Natural killer cell (primary cell): ENCODE data around the gene CEP126. TPM values are rescaled to one million over a fixed set of nuclear protein-coding genes. Genes with fewer than 3 reads are reported as not detected.

Experiments
- ATAC-seq, 3 donors: fragments of 150-1000 bp in 2 of 3; fragments of 200-7000 bp in 1 of 3; cut with Tn5 transposase; 1 replicate in 1 of 3; 2 replicates in 2 of 3; pipeline ENCODE4 v1.10.0; 2021; ENCODE audit warnings: mild to moderate bottlenecking in 2 of 3, moderate library complexity in 2 of 3
- DNase-seq, 2 donors: peaks; one replicate each; pipeline versions ENCODE4 v3.0.0 to v3.0.0-alpha.2; 2013 to 2021; ENCODE audit warnings: mixed read lengths in 1 of 2
- H3K27ac ChIP-seq: one replicate; pipeline ENCODE4 v1.5.1; 2013; ENCODE audit warnings: mild to moderate bottlenecking, low read length
- H3K27me3 ChIP-seq: one replicate; pipeline ENCODE4 v1.6.1; 2013; ENCODE audit warnings: low read length; ENCODE audit not compliant: control insufficient read depth, insufficient read depth
- H3K36me3 ChIP-seq: one replicate; pipeline ENCODE4 v1.6.1; 2013; ENCODE audit warnings: low read length; ENCODE audit not compliant: control insufficient read depth, insufficient read depth
- H3K4me1 ChIP-seq: one replicate; pipeline ENCODE4 v1.6.1; 2013; ENCODE audit warnings: low read length; ENCODE audit not compliant: control insufficient read depth, insufficient read depth
- H3K4me3 ChIP-seq: one replicate; pipeline ENCODE4 v1.5.1; 2013; ENCODE audit warnings: low read length
- H3K9me3 ChIP-seq: one replicate; pipeline ENCODE4 v1.6.1; 2013; ENCODE audit warnings: low read length; ENCODE audit not compliant: control insufficient read depth, insufficient read depth
- H3K27ac Mint-ChIP-seq, 2 donors: one replicate each; pipeline ENCODE4 v1.8.0; 2022; ENCODE audit warnings: mild to moderate bottlenecking in 2 of 2, mixed read lengths in 2 of 2, moderate library complexity in 1 of 2
- H3K27me3 Mint-ChIP-seq, 2 donors: one replicate each; pipeline ENCODE4 v1.8.0; 2022; ENCODE audit warnings: low read depth in 2 of 2, mixed read lengths in 2 of 2
- H3K36me3 Mint-ChIP-seq: one replicate; pipeline ENCODE4 v1.8.0; 2022; ENCODE audit warnings: mixed read lengths
- H3K4me1 Mint-ChIP-seq, 2 donors: one replicate each; pipeline ENCODE4 v1.8.0; 2022; ENCODE audit warnings: mixed read lengths in 2 of 2
- H3K4me3 Mint-ChIP-seq: one replicate; pipeline ENCODE4 v1.8.0; 2022; ENCODE audit warnings: mild to moderate bottlenecking, moderate library complexity, mixed read lengths
- H3K9me3 Mint-ChIP-seq, 2 donors: one replicate each; pipeline ENCODE4 v1.8.0; 2022; ENCODE audit warnings: mixed read lengths in 2 of 2
- CTCF ChIP-seq: fragments of 200-600 bp; IDR thresholded peaks from one replicate; pipeline ENCODE4 v1.8.0; 2022; ENCODE audit warnings: antibody characterized with exemption
- WGBS: methylation state at CpG from one replicate; pipeline ENCODE4 v1.1.7; 2013; ENCODE audit warnings: missing lambda C conversion rate; ENCODE audit not compliant: insufficient coverage; 5-methylcytosine and 5-hydroxymethylcytosine counted together
- intact Hi-C: fragments of 100-400 bp; cut with micrococcal nuclease; formaldehyde crosslinking; loops from one replicate; pipeline ENCODE4 v1.14.2; 2022
- total RNA-seq, 4 donors: library from RNA; stranded (reverse); fragments of 120-200 nt in 1 of 4; gene quantifications; one replicate each; pipeline versions ENCODE4 v1.2.3 to v1.2.4, GENCODE V29; 2013 to 2022

Gene CEP126
- total RNA-seq, 3 donors from 2014 or later (not counting 1 experiment from before 2014, with no cell fraction given), result 8.5 to 15.7 (median 10.4) TPM

- H3K4me1 ChIP-seq, result no peaks in the 10 kb centered on the region
- H3K27me3 Mint-ChIP-seq, result peaks cover 25 to 26% of the 10 kb centered on the region in 2 donors
Observed at GRCh38 chr11:102014756-102015155, 99.9 kb downstream of the CEP126 start.

DNA sequence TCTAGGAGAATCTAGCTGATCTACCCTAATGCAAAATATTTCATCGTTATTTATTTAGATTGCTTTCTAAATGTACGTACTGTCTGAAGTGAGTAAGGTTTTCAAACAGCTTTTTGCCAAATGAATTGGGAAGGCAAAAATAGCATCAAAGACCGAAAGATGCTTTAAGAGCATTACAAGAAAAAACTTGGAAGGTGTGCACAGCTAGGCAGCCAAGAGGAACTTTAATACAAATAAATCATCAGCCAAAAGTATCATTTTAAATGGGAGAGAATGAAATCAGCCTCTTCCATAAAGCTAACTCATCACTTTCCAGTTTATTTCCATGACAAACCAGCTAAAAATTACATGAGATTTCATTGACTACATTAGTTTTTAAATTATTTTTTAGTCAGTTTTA is 102.2 kb downstream of the CEP126 start:
- Mint-ChIP-seq H3K4me1 (no peaks in the 10 kb centered on the region), H3K9me3 (no peaks in the 10 kb centered on the region), H3K36me3 (no peaks in the 10 kb centered on the region), H3K27me3 (peaks cover 19 to 21% of the 10 kb centered on the region in 2 donors), H3K4me3 (no peak overlapping the region), H3K27ac (no peak overlapping the region)
- H3K27me3 ChIP-seq, result no peaks in the 10 kb centered on the region
- DNase-seq (no peak), ATAC-seq (no peak)
- no peak overlapping the region for H3K27ac ChIP-seq
- no peaks in the 10 kb centered on the region for H3K9me3 ChIP-seq
- no peaks in the 10 kb centered on the region for H3K36me3 ChIP-seq
- H3K4me3 ChIP-seq, result no peak overlapping the region
- no peaks in the 10 kb centered on the region for H3K4me1 ChIP-seq
- no peak for TF ChIP-seq CTCF
- WGBS, result 63% methylated on average over 3 of the region's 3 CpGs
- intact Hi-C loops, result no loop called here

More at GRCh38 chr11:102014756-102015155, 99.9 kb downstream of the CEP126 start:
- Histone ChIP-seq H3K36me3 (no peaks in the 10 kb centered on the region), H3K9me3 (no peaks in the 10 kb centered on the region), H3K27ac (no peak overlapping the region), H3K27me3 (no peaks in the 10 kb centered on the region), H3K4me3 (no peak overlapping the region)
- TF ChIP-seq CTCF, result no peak
- Mint-ChIP-seq H3K9me3 (no peaks in the 10 kb centered on the region), H3K4me1 (no peaks in the 10 kb centered on the region), H3K36me3 (no peaks in the 10 kb centered on the region), H3K27ac (no peak overlapping the region), H3K4me3 (no peak overlapping the region)
- no peak for ATAC-seq
- intact Hi-C loops, result no loop called here
- DNase-seq, result no peak
- WGBS, result 90% methylated on average over 5 of the region's 5 CpGs

DNA sequence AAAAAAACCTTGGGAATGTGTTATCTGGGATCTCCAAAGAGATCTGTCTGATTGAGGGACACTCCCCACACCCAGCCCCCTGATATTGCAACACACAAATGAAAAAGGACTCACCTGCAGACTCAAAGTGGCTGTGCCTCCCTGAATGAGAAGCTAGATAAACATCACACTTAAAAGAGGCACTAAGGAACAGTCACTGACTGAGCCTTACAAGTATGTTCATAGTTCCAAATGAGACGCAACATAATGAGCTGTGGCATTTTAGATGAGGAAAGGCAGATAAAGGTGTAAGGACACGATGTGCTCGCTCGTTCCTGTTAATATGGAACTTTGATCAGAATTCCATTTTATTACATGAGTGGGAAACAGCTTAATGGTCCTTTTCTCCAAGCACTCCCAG is 111.4 kb downstream of the CEP126 start:
- Histone ChIP-seq H3K27me3 (peaks cover 2% of the 10 kb centered on the region), H3K9me3 (no peaks in the 10 kb centered on the region), H3K27ac (no peak overlapping the region), H3K4me1 (no peaks in the 10 kb centered on the region), H3K36me3 (no peaks in the 10 kb centered on the region), H3K4me3 (no peak overlapping the region)
- ATAC-seq, result no peak
- no peaks in the 10 kb centered on the region for H3K4me1 Mint-ChIP-seq
- DNase-seq, result no peak
- intact Hi-C loops, result no loop called here
- TF ChIP-seq CTCF, result no peak
- 74% methylated on average over 4 of the region's 4 CpGs for WGBS
- H3K9me3 Mint-ChIP-seq, result no peaks in the 10 kb centered on the region
- H3K27me3 Mint-ChIP-seq, result peaks cover 8 to 15% of the 10 kb centered on the region in 2 donors
- H3K4me3 Mint-ChIP-seq, result no peak overlapping the region
- no peaks in the 10 kb centered on the region for H3K36me3 Mint-ChIP-seq
- no peak overlapping the region for H3K27ac Mint-ChIP-seq

DNA sequence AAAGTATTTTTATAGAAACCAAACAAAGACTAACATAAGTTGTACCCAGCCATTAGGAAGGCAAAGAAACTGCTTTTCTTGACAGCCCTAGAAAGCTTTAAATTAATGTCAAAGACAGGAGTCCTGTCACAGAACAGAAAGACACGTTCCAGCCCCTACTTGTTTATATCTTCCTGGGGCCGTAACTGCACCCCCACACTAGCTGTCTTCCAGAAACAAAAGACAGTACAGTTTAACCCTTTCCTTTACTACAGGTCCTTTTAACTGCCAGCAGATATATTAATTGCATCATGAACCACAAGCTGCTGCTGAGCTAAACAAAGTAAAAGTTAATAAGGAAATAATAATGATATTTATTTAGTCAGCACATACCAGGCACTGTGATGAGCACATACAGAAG is 112.1 kb downstream of the CEP126 start:
- H3K4me3 ChIP-seq, result no peak overlapping the region
- DNase-seq (no peak), ATAC-seq (no peak)
- no peaks in the 10 kb centered on the region for H3K36me3 ChIP-seq
- Mint-ChIP-seq H3K36me3 (no peaks in the 10 kb centered on the region), H3K4me1 (no peaks in the 10 kb centered on the region), H3K9me3 (no peaks in the 10 kb centered on the region), H3K4me3 (no peak overlapping the region), H3K27ac (no peak overlapping the region), H3K27me3 (peaks cover 8 to 15% of the 10 kb centered on the region in 2 donors)
- intact Hi-C loops, result no loop called here
- TF ChIP-seq CTCF, result no peak
- H3K4me1 ChIP-seq, result no peaks in the 10 kb centered on the region
- no peaks in the 10 kb centered on the region for H3K9me3 ChIP-seq
- H3K27me3 ChIP-seq, result peaks cover 2% of the 10 kb centered on the region
- H3K27ac ChIP-seq, result no peak overlapping the region
- WGBS, result 14% methylated on average over 2 of the region's 2 CpGs
